Measurements from ENCODE around the gene TSR3.

Gene TSR3

DNA sequence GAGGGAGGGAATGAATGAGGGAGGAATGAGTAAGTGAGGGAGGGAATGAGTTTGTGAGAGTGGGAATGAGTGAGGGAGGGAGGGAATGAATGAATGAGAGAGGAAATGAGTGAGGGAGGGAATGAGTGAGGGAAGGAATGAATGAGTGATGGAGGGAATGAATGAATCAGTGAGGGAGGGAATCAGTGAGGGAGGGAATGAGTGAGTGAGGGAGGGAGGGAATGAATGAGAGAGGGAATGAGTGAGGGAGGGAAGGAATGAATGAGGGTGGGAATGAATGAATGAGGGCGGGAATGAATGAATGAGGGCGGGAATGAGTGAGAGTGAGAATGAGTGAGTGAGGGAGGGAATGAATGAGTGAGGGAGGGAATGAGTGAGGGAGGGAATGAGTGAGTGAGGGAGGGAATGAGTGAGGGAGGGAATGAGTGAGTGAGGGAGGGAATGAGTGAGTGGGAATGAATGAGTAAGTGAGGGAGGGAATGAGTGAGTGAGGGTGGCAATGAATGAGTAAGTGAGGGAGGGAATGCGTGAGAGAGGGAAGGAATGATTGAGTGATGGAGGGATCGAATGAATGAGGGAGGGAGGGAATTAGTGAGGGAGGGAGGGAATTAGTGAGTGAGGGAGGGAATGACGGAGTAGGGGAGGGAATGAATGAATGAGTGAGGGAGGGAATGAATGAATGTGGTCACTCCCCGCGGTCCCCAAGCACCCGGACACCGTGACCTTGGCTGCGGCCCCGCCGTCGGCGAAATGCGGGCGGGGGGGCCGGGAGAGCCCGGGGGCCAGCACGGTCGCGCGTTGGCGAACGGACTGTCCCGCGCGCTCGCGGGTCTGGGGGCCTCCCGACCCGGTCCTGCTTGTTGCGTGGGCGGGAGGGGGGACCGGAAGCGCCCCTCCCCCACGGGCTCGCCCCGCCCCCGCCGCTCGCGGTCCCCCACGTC, 43.4 kb downstream of the TSR3 start:
- H3K4me3 Mint-ChIP-seq, result peak overlapping the region; percentile 88
- H3K27ac Mint-ChIP-seq, result peak overlapping the region; percentile 99
- H3K27me3 Mint-ChIP-seq, result no peaks in the 10 kb centered on the region
- no peaks in the 10 kb centered on the region for H3K9me3 Mint-ChIP-seq
- peaks cover 20% of the 10 kb centered on the region for H3K36me3 Mint-ChIP-seq
- peak; percentile 31 for ATAC-seq
- peaks cover 77% of the 10 kb centered on the region for H3K4me1 Mint-ChIP-seq

DNA sequence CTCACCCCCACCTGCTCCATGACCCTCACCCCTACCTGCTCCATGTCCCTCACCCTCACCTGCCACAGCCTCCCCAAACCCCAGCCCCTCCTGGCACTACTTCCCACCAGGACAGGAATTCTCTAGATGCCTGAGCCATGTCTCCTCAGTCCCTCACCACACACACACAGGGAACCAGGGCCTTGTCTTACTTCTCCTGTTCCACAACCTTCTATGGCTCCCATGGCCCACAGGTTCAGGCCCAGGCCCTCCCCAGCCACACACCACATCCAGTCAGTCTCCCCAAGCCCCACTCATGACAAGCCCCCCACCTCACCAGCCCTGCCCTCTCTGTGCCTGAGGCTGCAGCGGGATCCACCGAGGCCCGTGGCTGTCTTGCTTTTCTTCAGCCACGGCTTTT, 45.3 kb downstream of the TSR3 start:
- no peak for ATAC-seq
- peaks cover 14% of the 10 kb centered on the region for H3K36me3 Mint-ChIP-seq
- H3K27me3 Mint-ChIP-seq, result no peaks in the 10 kb centered on the region
- no peaks in the 10 kb centered on the region for H3K9me3 Mint-ChIP-seq
- peaks cover 67% of the 10 kb centered on the region for H3K4me1 Mint-ChIP-seq
- peak overlapping the region; percentile 4 for H3K4me3 Mint-ChIP-seq
- peak overlapping the region; percentile 99 for H3K27ac Mint-ChIP-seq

GRCh38 chr16:1305823-1306222, 45.9 kb downstream of the TSR3 start:
- peak overlapping the region; percentile 18 for H3K4me3 Mint-ChIP-seq
- H3K36me3 Mint-ChIP-seq, result peaks cover 10% of the 10 kb centered on the region
- no peak for ATAC-seq
- H3K4me1 Mint-ChIP-seq, result peaks cover 67% of the 10 kb centered on the region
- no peaks in the 10 kb centered on the region for H3K9me3 Mint-ChIP-seq
- H3K27me3 Mint-ChIP-seq, result no peaks in the 10 kb centered on the region
- H3K27ac Mint-ChIP-seq, result peak overlapping the region; percentile 99

GRCh38 chr16:1301562-1301961, 50.1 kb downstream of the TSR3 start:
- peaks cover 54% of the 10 kb centered on the region for H3K4me1 Mint-ChIP-seq
- peak overlapping the region; percentile 81 for H3K27ac Mint-ChIP-seq
- no peaks in the 10 kb centered on the region for H3K36me3 Mint-ChIP-seq
- H3K27me3 Mint-ChIP-seq, result no peaks in the 10 kb centered on the region
- ATAC-seq, result no peak
- peak overlapping the region; percentile 19 for H3K4me3 Mint-ChIP-seq
- no peaks in the 10 kb centered on the region for H3K9me3 Mint-ChIP-seq

DNA sequence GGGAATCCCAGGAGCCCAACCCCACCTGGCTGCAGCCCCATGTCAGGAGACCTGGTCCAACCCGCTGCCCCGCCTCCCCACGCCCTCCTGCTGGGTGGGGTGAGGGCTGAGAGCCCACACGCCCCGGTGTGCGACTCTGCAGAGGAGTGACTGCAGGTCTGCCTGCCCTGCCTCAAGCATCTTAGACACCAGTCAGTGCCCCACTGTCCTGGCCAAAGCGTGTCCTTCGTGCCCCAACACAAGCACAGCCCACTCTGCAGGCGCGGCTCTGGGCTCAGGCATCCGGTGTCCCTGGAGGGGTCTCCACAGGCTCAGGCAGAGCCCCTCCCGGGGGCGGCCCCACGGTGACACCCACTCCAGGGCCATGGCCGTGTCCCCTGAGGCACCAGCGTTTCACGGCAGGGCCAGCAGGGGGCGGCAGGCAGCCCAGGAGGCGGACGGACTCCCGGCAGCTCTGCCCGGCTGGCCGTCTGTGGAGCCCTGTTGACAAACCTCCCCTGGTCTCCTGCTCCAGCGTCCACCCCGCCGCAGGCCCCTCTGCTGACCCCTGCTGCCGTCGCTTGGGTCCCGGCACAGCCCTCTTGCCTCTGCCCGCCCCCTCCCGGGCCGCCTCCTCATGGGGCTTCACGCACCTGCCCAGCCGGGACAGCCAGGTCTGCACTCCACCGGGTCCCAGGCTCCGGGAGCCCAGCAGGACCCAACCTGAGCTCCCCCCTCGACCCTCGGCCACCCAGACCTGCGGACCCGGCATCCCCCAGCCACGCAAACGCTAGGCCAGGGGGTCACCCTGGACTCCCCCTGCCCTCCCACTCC, 50.8 kb downstream of the TSR3 start:
- H3K4me3 Mint-ChIP-seq, result no peak overlapping the region
- H3K36me3 Mint-ChIP-seq, result no peaks in the 10 kb centered on the region

DNA sequence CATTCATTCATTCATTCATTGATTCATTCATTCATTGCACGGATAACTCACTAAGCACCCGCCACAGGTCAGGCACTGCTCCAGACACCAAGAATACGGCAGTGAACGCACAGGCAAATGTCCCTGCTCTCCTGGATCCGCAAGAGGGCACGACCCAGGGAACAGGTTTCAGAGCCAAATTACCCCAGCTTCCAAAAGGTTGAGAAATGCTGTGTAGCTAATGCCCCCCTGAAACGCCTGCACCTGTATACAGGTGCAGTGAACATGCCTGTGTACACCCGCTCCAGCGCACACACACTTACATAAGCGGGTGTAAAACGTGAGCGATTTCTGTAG, 51.8 kb downstream of the TSR3 start:
- no peak for ATAC-seq
- H3K4me1 Mint-ChIP-seq, result peaks cover 43% of the 10 kb centered on the region
- H3K27me3 Mint-ChIP-seq, result peaks cover 1% of the 10 kb centered on the region
- no peaks in the 10 kb centered on the region for H3K36me3 Mint-ChIP-seq
- H3K9me3 Mint-ChIP-seq, result no peaks in the 10 kb centered on the region
- no peak overlapping the region for H3K4me3 Mint-ChIP-seq
- no peak overlapping the region for H3K27ac Mint-ChIP-seq

More for the DNA sequence above, 50.8 kb downstream of the TSR3 start:
- ATAC-seq, result peak; percentile 60
- Mint-ChIP-seq H3K27ac (peak overlapping the region; percentile 81), H3K27me3 (no peaks in the 10 kb centered on the region), H3K4me1 (peaks cover 50% of the 10 kb centered on the region), H3K9me3 (no peaks in the 10 kb centered on the region)
